ENCODE measurements around the gene PRSS50.

The PRSS50 gene

GRCh38 chr3:46671541-46672348 lies 45.9 kb downstream of the PRSS50 start:
- in situ Hi-C loops (cut with HindIII; ENCODE audit: low sequenced_read_pairs) = no loop called here

GRCh38 chr3:46670891-46671427 lies 46.7 kb downstream of the PRSS50 start:
- in situ Hi-C loops (cut with HindIII; ENCODE audit: low sequenced_read_pairs) = no loop called here

- in situ Hi-C loops (cut with HindIII; ENCODE audit: low sequenced_read_pairs) = no loop called here
These were observed 47.4 kb downstream of the PRSS50 start for GRCh38 chr3:46670000-46670890.

- in situ Hi-C loops (cut with HindIII; ENCODE audit: low sequenced_read_pairs) = no loop called here
These were observed 48.3 kb downstream of the PRSS50 start for GRCh38 chr3:46669191-46669999.

- in situ Hi-C loops (cut with HindIII; ENCODE audit: low sequenced_read_pairs) = no loop called here
These were observed 49.1 kb downstream of the PRSS50 start for GRCh38 chr3:46668591-46668990.

- in situ Hi-C loops (cut with HindIII; ENCODE audit: low sequenced_read_pairs) = no loop called here
These were observed 49.6 kb downstream of the PRSS50 start for GRCh38 chr3:46668116-46668515.

- in situ Hi-C loops (cut with HindIII; ENCODE audit: low sequenced_read_pairs) = no loop called here
These were observed 50.0 kb downstream of the PRSS50 start for GRCh38 chr3:46667657-46668056.

- in situ Hi-C loops (cut with HindIII; ENCODE audit: low sequenced_read_pairs) = no loop called here
These were observed 50.5 kb downstream of the PRSS50 start for GRCh38 chr3:46667061-46667621.

- in situ Hi-C loops (cut with HindIII; ENCODE audit: low sequenced_read_pairs) = no loop called here
These were observed 51.2 kb downstream of the PRSS50 start for GRCh38 chr3:46666453-46666845.

GRCh38 chr3:46665763-46666452 lies 51.8 kb downstream of the PRSS50 start:
- in situ Hi-C loops (cut with HindIII; ENCODE audit: low sequenced_read_pairs) = no loop called here

- in situ Hi-C loops (cut with HindIII; ENCODE audit: low sequenced_read_pairs) = no loop called here
These were observed 52.5 kb downstream of the PRSS50 start for GRCh38 chr3:46664971-46665762.

- in situ Hi-C loops (cut with HindIII; ENCODE audit: low sequenced_read_pairs) = no loop called here
These were observed 53.3 kb downstream of the PRSS50 start for GRCh38 chr3:46664188-46664970.

GRCh38 chr3:46663591-46664135 lies 54.0 kb downstream of the PRSS50 start:
- in situ Hi-C loops (cut with HindIII; ENCODE audit: low sequenced_read_pairs) = no loop called here

GRCh38 chr3:46662771-46663551 lies 54.7 kb downstream of the PRSS50 start:
- in situ Hi-C loops (cut with HindIII; ENCODE audit: low sequenced_read_pairs) = no loop called here

Data from DLD1 (cell line).